ENCODE results near the gene PLXND1. TPM values are rescaled to one million over a fixed set of nuclear protein-coding genes. Genes with fewer than 3 reads are reported as not detected.

Gene PLXND1
- total RNA-seq, 1 donor from 2014 or later: 9.0 TPM

- no peak overlapping the region for H3K9ac ChIP-seq
- no peaks in the 10 kb centered on the region for H3K79me2 ChIP-seq (ENCODE audit: low read depth)
These were observed 397 bp downstream of the PLXND1 start for GRCh38 chr3:129605922-129606635.

DNA sequence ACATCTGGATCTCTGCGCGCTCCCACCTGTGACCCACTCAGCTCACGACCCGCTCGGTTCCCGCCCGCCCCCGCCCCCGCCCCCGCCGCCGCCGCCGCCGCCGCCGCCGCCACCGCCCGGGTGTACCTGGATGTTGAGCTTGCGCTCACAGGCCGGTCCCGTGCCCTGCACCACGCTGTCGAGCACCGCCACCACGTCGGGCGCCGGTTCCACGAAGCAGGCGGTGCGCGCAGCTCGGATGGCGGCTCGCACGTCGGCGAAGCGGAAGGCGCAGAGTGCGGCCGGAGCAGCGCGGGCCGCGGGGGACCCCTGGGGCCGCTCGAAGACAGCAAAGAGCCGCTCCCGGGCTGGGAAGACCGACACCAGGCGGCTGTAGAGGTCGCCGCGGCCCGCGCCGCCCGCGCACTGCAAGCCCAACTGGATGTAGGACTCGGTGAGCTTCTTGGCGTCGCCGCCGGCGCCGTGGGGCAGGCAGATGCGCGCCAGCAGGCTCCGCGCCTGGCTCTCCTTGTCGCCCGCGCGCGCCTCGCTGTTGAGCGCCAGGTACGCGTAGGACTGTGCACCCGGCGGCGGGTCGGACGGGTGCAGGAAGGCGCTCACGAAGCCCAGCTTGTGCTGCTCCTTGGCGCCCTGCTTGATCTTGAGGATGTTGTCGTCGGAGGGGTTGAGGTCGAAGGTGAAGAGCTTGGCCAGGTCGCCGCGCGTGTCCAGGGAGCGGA lies 1.1 kb downstream of the PLXND1 start:
- Histone ChIP-seq H3K27me3 (peaks cover 50% of the 10 kb centered on the region), H3K79me2 (ENCODE audit: low read depth) (no peaks in the 10 kb centered on the region), H3K4me1 (peaks cover 20% of the 10 kb centered on the region), H4K20me1 (ENCODE audit: low read depth) (peaks cover 33% of the 10 kb centered on the region), H3K4me3 (peak overlapping the region; percentile 56), H3K27ac (no peak overlapping the region), H3K9ac (no peak overlapping the region), H3K36me3 (no peaks in the 10 kb centered on the region), H3K9me3 (ENCODE audit: low read depth) (no peaks in the 10 kb centered on the region), H3K4me2 (peak overlapping the region; percentile 92), H3F3A (ENCODE audit: low read depth) (peaks cover 52% of the 10 kb centered on the region), H2AFZ (replicated peaks) (peak overlapping the region; percentile 74)
- peaks cover 2% of the 10 kb centered on the region for H3K9me3 Mint-ChIP-seq
- TF ChIP-seq CTCF (IDR thresholded peaks at IDR 0.05): peak; percentile 21
- TF ChIP-seq EZH2phosphoT487 (IDR thresholded peaks at IDR 0.05): peak; percentile 99
- TF ChIP-seq EZH2 (IDR thresholded peaks at IDR 0.05): peak; percentile 99
- peak overlapping the region; percentile 94 for H3K4me3 Mint-ChIP-seq
- peak; percentile 90 for DNase-seq (ENCODE audit: low spot score)
- no peaks in the 10 kb centered on the region for H3K36me3 Mint-ChIP-seq
- peaks cover 24% of the 10 kb centered on the region for H3K27me3 Mint-ChIP-seq (ENCODE audit: insufficient read depth, low read depth)
- H3K27ac Mint-ChIP-seq: no peak overlapping the region
- peaks cover 52% of the 10 kb centered on the region for H3K4me1 Mint-ChIP-seq

More at GRCh38 chr3:129605922-129606635, 397 bp downstream of the PLXND1 start:
- Mint-ChIP-seq H3K27ac (no peak overlapping the region), H3K4me1 (peaks cover 46% of the 10 kb centered on the region), H3K36me3 (no peaks in the 10 kb centered on the region), H3K4me3 (peak overlapping the region; percentile 94), H3K9me3 (peaks cover 2% of the 10 kb centered on the region), H3K27me3 (ENCODE audit: insufficient read depth, low read depth) (peaks cover 21% of the 10 kb centered on the region)
- Histone ChIP-seq H2AFZ (replicated peaks) (peak overlapping the region; percentile 74), H3K4me3 (peak overlapping the region; percentile 56), H3K9me3 (ENCODE audit: low read depth) (no peaks in the 10 kb centered on the region), H3K27me3 (peaks cover 50% of the 10 kb centered on the region), H3K36me3 (no peaks in the 10 kb centered on the region), H3F3A (ENCODE audit: low read depth) (peaks cover 52% of the 10 kb centered on the region), H3K27ac (no peak overlapping the region), H3K4me2 (peak overlapping the region; percentile 92), H4K20me1 (ENCODE audit: low read depth) (peaks cover 33% of the 10 kb centered on the region), H3K4me1 (peaks cover 20% of the 10 kb centered on the region)
- TF ChIP-seq EZH2 (IDR thresholded peaks at IDR 0.05): peak; percentile 95
- peak; percentile 99 for TF ChIP-seq EZH2phosphoT487 (IDR thresholded peaks at IDR 0.05)
- TF ChIP-seq CTCF (IDR thresholded peaks at IDR 0.05): no peak
- peak; percentile 54 for DNase-seq (ENCODE audit: low spot score)

DNA sequence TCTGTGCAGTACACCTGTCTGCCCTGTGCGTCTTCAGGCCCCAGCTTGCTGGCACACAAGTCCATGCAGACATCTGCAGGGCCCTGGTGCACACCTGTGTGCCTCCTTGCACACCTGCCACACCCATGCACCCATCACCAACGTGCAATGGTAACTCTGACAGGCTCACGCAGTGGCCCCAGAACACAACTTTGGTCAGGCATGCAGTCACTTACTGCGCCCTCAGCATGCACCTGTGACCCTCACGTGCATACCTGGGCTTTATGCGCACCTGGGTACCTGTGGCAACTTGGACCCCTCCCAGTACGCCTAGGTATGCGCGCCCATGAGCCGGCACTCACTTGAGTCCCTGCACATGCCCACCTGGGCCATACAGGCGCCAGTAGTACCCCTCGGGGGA lies 1.7 kb downstream of the PLXND1 start:
- peaks cover 25% of the 10 kb centered on the region for H3K4me1 ChIP-seq
- no peaks in the 10 kb centered on the region for H3K9me3 ChIP-seq (ENCODE audit: low read depth)
- no peak overlapping the region for H3K9ac ChIP-seq
- TF ChIP-seq EZH2phosphoT487 (IDR thresholded peaks at IDR 0.05): no peak
- no peak for TF ChIP-seq EZH2 (IDR thresholded peaks at IDR 0.05)
- TF ChIP-seq CTCF (IDR thresholded peaks at IDR 0.05): no peak
- Mint-ChIP-seq H3K27me3 (ENCODE audit: insufficient read depth, low read depth) (peaks cover 24% of the 10 kb centered on the region), H3K4me1 (peaks cover 56% of the 10 kb centered on the region), H3K27ac (no peak overlapping the region), H3K36me3 (no peaks in the 10 kb centered on the region), H3K4me3 (peak overlapping the region; percentile 81), H3K9me3 (peaks cover 2% of the 10 kb centered on the region)
- peaks cover 33% of the 10 kb centered on the region for H4K20me1 ChIP-seq (ENCODE audit: low read depth)
- H3K27ac ChIP-seq: no peak overlapping the region
- peak overlapping the region; percentile 92 for H3K4me2 ChIP-seq
- peak overlapping the region; percentile 56 for H3K4me3 ChIP-seq
- no peak overlapping the region for H2AFZ ChIP-seq (replicated peaks)
- H3K36me3 ChIP-seq: no peaks in the 10 kb centered on the region
- peaks cover 48% of the 10 kb centered on the region for H3F3A ChIP-seq (ENCODE audit: low read depth)
- DNase-seq (ENCODE audit: low spot score): no peak
- peaks cover 50% of the 10 kb centered on the region for H3K27me3 ChIP-seq
- H3K79me2 ChIP-seq (ENCODE audit: low read depth): no peaks in the 10 kb centered on the region

Measured in neural progenitor cell (in vitro differentiated cells).